ENCODE results near the gene TAOK2.

Gene TAOK2

DNA sequence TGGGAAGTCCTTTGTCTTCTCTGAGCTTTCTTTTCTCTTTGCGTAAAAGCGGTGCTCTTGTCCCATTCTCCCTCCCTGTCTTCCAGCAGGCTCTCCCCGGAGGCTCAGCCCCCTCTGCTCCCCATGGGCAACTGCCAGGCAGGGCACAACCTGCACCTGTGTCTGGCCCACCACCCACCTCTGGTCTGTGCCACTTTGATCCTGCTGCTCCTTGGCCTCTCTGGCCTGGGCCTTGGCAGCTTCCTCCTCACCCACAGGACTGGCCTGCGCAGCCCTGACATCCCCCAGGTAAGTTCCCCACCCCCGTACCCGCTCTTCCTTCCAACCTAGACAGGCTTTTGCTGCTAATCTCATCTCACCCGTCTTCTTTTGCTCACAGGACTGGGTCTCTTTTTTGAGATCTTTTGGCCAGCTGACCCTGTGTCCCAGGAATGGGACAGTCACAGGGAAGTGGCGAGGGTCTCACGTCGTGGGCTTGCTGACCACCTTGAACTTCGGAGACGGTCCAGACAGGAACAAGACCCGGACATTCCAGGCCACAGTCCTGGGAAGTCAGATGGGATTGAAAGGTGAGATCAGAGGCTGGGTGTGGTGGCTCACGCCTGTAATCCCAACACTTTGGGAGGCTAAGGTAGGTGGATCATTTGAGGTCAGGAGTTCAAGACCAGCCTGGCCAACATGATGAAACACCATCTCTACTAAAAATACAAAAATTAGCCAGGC is 10.5 kb upstream of the TAOK2 start:
- DNase-seq (ENCODE audit: low read depth): no peak

DNA sequence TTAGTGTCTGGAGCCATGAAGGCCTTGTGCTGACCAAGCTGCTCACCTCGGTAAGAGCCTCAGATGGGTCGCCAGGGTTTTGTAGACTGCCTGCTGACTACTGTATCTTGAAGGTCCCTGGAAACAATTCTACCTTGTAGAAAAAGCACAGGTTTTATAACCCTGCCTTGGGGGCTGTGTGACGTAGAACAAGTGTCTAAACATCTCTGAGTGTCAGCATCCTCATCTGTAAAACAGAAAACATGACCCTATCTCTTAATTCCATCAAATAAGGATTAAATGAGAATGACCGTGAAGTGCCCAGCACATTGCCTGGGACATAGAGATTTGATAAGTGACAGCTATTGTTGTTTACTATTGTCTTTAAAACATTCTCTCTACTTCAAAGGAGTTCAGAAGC is 5.5 kb upstream of the TAOK2 start:
- no peak for DNase-seq (ENCODE audit: low read depth)

DNA sequence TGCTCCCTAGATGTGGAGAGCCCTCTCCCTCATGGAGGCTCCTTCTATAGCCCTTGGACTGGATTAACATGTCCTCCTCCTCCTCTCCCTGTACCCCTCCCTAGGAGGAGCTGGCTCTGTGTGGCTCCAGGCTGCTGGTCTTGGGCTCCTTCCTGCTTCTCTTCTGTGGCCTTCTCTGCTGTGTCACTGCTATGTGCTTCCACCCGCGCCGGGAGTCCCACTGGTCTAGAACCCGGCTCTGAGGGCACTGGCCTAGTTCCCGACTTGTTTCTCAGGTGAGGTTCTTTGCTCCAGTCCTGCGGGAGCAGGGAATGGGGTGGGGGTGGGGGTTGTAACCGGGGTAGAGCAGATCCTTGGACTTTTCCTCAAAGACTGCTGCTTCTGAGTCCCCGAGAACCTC is 2.4 kb upstream of the TAOK2 start:
- DNase-seq (ENCODE audit: low read depth): no peak

DNA sequence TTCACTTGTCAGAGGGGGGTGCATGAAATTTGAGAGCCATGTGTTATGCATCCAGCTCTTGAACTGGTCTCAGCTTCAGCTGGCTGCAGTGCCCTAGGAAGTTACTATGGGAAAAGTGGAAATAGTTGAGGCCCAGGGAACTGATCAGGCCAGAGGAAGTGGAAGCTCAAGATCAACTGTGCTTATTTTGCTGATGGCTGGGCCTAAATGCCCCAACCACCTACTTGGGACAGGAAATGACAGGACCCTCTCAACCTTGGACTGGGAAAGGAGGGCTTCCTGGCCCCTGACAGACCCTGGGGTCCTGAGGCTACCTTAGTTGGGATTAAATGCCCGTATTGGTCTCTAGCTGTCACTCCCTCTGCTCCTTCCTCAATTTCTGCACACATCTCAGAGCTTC is 1.2 kb upstream of the TAOK2 start:
- no peak for DNase-seq (ENCODE audit: low read depth)

DNA sequence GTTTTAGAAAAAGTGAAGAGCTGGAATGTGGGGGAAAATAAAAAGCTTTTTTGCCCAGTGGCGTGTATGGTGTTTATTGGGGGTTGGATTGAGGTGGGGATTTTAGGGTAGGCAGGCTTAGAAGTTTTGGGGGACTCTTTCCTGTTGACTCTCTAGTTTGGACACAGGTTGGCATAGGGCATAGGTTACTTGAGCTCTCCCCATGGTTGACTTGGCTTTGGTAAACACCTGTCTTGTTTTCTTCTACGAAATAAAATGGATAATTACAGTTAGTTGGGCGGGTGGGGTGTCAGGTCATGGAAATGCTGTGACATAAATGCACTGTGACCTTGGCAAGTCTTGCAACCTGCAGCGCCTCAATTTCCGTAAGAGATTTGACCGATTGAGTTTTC is 680 bp upstream of the TAOK2 start:
- DNase-seq (ENCODE audit: low read depth): no peak

DNA sequence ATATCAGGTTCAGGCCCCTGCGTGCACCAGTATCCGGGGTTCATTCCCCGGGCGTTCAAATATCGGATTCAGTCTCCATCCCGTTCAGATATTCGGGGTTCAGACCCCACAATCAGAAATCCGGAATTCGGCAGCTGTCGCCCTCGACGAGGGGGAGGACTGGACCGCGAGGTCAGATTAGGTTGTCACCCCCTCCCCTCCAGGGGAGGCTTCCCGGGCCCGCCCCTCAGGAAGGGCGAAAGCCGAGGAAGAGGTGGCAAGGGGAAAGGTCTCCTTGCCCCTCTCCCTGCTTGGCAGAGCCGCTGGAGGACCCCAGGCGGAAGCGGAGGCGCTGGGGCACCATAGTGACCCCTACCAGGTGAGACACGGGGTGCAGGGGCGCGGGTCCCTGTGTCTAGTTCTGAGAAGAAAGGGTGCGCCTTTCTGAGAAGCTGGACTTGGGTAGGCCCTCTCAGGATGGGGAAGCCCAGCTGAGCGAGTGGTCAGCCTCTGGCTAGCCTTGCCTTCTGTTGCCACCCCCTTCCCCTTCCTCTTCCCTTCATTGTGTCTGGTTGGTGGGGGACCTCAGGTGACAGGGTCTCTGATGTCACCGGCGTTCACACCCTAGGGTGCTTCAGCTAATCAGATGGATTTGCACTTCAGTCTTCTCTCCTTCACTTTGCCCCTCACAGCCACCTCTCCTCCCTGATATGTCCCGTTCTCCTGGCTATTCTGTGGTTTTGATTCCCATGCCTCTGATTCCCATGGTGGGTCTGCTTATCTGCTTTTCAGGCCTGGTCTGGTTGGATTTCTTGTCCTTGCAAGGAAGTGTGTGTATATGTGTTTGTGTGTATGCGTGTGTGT is 844 bp downstream of the TAOK2 start:
- no peak for DNase-seq (ENCODE audit: low read depth)

DNA sequence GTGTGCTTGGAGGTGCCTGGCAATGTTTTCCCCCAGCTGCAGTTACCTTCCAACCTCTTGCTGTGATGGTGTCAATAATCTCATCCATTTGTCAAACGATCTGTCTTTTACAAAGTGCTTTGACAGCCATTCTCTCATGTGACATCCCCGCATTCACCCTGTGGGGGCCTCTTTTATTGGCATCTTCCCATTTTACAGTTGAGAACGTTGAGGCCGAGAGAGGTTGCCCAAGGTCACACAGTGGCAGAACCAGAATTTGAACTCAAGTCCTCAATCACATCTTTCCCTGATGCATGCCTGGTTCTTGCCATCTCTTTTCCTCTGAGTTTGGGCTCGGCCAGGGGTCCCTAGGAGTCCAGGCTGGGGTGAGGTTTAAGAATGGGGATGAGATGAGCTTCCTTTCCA is 1.5 kb downstream of the TAOK2 start:
- no peak for DNase-seq (ENCODE audit: low read depth)

DNA sequence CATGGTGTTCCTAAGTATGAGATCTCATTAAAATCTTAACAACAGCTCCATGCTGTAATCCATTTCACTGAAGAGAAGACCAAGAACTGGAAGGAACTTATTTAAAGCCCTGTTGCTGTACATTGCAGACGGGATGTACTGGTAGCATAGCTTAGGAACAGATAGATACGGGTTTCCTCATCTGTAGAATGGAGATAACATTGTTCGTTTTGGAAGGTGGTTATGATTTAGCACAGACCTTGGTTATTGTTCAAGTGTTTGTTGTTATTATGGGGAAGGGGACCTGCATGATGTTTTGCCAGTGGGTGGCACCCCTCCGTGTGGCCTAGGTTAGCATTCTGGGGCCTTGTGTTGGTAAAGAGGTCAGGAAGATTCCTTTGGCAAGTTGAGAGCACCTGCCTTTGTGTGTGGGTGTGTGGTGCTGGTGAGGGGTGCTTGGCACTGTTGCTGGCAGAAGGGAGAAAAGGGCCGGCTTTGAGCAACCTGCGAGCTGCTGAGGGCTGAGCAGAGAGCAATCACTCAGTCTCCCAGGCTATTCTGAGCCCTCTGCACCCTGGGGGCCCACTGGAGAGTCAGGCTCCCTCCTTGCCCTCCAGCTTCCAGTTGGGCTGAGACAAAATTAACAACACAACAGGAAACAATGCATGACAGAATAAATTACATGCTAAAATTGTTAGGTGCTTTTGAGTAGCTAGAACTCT is 2.3 kb downstream of the TAOK2 start:
- no peak for DNase-seq (ENCODE audit: low read depth)

DNA sequence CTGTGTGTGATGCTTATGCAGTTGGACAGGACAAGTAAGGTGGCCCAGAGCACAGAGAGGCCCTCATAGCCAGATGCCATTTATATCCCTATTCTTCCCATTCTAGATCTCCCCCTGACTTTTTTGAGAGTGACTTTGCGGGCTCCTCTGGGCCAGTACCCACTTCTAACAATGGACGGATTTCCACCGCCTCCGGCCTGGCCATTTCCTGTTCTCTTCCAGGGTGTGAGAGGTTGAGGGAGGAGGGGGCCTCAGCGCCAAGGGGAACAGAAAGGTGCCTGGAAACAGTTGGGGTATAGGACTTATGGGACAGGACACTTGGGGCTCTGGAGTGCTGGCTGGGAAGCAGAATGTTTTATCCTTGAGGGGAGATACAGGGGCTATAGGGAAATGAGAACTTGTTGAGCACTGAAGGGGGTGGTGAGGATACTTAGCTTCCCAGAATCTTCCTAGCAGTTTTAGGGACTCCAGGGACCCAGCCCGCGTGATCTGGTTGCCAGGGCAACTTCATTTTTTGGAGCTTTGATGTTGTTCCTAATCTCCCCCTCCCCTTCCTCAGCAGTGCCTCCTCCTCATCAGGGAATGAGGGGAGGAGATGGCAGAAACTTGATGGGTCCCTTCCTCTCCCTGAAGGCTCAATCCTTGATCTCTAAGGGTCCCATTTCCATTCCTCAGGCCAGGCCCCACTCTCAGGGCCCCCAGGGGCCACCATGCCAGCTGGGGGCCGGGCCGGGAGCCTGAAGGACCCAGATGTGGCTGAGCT is 3.6 kb downstream of the TAOK2 start:
- DNase-seq (ENCODE audit: low read depth): no peak

DNA sequence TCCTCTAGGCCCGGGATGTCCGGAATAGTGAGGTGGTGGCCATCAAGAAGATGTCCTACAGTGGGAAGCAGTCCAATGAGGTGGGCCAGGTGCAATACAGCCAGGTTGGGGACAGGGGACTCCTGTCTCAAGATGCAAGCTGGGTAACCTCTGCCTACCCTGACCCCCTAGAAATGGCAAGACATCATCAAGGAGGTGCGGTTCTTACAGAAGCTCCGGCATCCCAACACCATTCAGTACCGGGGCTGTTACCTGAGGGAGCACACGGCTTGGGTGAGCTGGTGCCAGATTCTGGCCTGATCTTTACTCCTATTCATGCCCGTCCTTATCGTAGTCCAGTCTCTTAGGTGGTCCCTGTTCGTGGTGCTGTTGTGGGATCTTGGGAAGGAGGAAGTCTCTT is 4.4 kb downstream of the TAOK2 start:
- no peak for DNase-seq (ENCODE audit: low read depth)

DNA sequence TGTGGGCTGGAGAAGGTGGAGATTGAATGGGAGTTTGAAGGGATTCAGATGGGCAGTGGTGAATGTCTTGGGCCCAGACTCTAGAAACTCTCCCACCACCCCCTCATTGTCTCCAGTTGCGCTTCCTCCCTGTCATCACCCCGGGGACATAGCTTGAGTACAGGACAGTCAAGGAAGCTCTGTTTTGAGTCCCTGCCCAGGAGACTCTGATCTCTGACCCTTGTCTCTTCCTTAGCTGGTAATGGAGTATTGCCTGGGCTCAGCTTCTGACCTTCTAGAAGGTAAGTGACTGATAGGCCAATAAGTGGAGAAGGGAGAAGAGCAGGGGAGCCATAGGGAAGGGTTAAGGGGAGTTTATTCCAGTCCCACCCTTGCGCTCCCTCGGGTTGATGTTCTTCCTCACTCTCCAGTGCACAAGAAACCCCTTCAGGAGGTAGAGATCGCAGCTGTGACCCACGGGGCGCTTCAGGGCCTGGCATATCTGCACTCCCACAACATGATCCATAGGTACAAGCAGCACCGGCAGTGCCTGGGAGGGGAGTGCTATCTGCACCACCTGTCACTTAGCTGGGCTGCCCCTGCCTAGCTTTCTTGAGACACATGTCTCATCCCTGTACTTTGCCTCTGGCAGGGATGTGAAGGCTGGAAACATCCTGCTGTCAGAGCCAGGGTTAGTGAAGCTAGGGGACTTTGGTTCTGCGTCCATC is 5.0 kb downstream of the TAOK2 start:
- no peak for DNase-seq (ENCODE audit: low read depth)

DNA sequence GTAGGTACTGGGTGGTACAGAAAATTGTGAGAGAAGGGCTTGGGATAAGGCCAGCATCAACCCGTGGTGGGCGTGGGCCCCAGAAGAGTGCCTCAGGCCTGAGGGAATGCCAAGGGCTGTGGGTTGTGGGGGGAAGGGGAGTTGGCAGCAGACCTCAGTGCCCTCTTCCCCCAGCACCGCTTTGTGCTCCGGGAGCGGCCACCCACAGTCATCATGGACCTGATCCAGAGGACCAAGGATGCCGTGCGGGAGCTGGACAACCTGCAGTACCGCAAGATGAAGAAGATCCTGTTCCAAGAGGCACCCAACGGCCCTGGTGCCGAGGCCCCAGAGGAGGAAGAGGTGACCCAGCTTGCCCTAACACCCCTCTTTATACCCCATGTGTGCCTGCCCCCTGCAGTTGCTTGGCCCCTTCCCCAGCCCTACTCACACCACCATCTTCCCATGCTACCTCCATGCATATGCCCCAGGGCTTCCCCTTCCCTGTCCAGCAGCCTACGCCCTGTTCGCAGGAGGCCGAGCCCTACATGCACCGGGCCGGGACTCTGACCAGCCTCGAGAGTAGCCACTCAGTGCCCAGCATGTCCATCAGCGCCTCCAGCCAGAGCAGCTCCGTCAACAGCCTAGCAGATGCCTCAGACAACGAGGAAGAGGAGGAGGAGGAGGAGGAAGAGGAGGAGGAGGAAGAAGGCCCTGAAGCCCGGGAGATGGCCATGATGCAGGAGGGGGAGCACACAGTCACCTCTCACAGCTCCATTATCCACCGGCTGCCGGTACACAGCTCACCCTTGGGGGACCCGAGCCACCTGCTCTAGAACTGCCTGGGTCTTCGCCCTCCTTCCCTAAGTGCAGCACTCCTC is 9.1 kb downstream of the TAOK2 start:
- DNase-seq (ENCODE audit: low read depth): no peak

DNA sequence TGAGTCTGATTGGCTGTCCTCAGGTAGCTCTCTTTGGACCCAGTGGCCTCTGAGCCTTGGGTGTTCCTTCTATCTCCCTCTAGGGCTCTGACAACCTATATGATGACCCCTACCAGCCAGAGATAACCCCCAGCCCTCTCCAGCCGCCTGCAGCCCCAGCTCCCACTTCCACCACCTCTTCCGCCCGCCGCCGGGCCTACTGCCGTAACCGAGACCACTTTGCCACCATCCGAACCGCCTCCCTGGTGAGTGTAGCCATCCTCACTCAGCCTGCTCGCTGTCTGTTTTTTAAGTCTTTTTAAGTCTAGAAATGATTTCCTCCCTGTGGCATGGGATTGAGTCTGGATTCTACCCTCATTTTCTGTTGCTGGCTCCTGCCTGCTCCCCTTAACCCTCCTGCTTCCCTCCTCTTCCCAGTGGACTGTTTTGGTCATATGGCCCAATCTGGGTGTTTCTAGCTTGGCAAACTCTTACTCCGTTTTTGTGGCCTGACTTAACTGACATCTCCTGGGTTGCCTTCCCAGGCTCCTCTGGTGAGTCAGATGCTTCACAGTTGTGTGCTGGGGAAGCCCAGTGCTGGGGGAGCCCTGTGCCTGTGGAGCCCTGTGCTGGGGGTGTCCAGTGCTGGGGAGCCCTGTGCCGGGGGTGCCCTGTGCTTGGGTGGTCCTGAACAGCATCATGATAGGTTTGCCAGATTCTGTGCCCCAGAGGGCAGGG is 9.9 kb downstream of the TAOK2 start:
- no peak for DNase-seq (ENCODE audit: low read depth)

DNA sequence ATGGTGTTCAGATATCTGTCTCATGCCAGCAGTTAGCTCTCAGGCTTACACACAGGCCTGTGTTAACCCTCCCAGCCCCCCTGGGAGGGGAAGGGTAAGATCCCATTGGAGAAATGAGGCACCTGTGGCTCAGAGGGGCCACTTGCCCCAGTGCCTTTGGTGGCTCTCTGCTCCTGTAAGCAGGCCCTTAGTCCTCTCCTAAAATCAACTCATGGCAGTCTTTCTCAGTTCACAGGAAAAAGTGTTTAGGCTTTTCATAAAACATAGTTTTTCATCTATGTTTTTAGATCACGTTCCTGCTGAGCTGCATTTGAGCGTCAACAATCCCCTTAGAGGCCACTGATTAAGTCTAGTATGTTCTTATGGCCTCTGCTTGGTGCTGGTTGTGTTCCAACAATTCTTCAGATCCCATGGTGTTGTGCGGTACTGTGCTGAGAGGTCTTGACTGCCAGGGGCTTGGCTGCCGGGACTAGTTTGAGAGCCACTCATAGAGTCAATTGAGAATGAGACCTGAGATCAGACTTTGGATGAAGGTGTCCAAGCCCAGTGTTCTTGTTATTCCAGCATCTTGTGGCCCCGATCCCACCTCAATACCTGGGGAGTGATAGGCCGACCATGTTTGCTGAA is 10.6 kb downstream of the TAOK2 start:
- DNase-seq (ENCODE audit: low read depth): no peak

DNA sequence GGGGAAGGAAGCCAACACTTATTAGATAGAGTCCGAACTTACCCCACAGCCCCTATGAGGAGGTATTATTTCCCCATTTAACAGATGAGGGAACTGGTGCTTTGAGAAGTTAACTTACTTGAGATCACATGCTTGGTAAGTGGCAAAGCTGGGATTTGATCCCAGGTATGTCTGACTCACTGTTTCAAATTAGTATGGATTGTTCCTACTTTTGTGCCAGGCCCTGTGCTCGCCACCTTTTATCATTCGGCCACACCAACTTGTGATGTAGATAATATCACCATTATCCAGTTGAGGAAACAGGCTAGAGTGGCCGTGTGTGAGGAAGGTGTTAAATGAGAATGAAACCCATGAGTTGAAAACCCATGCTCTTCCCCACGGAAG is 11.1 kb downstream of the TAOK2 start:
- DNase-seq (ENCODE audit: low read depth): no peak

DNA sequence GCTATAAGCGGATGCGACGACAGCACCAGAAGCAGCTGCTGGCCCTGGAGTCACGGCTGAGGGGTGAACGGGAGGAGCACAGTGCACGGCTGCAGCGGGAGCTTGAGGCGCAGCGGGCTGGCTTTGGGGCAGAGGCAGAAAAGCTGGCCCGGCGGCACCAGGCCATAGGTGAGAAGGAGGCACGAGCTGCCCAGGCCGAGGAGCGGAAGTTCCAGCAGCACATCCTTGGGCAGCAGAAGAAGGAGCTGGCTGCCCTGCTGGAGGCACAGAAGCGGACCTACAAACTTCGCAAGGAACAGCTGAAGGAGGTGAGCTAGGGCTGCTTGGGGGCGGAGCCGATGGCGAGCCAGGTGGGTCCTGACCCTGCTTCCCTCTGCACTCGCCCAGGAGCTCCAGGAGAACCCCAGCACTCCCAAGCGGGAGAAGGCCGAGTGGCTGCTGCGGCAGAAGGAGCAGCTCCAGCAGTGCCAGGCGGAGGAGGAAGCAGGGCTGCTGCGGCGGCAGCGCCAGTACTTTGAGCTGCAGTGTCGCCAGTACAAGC is 11.7 kb downstream of the TAOK2 start:
- DNase-seq (ENCODE audit: low read depth): no peak

DNA sequence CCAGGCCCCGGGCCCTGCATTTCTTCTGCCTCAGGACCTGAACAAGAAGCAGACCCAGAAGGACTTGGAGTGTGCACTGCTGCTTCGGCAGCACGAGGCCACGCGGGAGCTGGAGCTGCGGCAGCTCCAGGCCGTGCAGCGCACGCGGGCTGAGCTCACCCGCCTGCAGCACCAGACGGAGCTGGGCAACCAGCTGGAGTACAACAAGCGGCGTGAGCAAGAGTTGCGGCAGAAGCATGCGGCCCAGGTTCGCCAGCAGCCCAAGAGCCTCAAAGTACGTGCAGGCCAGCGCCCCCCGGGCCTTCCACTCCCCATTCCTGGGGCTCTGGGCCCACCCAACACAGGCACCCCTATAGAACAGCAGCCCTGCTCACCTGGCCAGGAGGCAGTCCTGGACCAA is 12.6 kb downstream of the TAOK2 start:
- no peak for DNase-seq (ENCODE audit: low read depth)

DNA sequence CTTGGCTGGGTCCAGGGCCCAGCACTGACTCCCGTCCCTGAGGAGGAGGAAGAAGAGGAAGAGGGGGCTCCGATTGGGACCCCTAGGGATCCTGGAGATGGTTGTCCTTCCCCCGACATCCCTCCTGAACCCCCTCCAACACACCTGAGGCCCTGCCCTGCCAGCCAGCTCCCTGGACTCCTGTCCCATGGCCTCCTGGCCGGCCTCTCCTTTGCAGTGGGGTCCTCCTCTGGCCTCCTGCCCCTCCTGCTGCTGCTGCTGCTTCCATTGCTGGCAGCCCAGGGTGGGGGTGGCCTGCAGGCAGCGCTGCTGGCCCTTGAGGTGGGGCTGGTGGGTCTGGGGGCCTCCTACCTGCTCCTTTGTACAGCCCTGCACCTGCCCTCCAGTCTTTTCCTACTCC is 13.3 kb downstream of the TAOK2 start:
- DNase-seq (ENCODE audit: low read depth): no peak

DNA sequence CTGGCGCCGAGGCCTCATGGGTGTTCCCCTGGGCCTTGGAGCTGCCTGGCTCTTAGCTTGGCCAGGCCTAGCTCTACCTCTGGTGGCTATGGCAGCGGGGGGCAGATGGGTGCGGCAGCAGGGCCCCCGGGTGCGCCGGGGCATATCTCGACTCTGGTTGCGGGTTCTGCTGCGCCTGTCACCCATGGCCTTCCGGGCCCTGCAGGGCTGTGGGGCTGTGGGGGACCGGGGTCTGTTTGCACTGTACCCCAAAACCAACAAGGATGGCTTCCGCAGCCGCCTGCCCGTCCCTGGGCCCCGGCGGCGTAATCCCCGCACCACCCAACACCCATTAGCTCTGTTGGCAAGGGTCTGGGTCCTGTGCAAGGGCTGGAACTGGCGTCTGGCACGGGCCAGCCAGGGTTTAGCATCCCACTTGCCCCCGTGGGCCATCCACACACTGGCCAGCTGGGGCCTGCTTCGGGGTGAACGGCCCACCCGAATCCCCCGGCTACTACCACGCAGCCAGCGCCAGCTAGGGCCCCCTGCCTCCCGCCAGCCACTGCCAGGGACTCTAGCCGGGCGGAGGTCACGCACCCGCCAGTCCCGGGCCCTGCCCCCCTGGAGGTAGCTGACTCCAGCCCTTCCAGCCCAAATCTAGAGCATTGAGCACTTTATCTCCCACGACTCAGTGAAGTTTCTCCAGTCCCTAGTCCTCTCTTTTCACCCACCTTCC is 13.9 kb downstream of the TAOK2 start:
- no peak for DNase-seq (ENCODE audit: low read depth)
